Transverse colon (tissue), 4 donors: ENCODE data around the gene MRFAP1L1. TPM values are rescaled to one million over a fixed set of nuclear protein-coding genes. Genes with fewer than 3 reads are reported as not detected.

Experiments used
- DNase-seq: peaks from one replicate; pipeline ENCODE4 v3.0.0-alpha.2; 2019
- H3K27ac ChIP-seq, 4 donors: fragments of 200-600 bp; sonication (generic); 2 replicates each; pipeline ENCODE4 v1.5.1; 2016 to 2018; ENCODE audit warnings: inconsistent platforms in 4 of 4
- H3K27me3 ChIP-seq: fragments of 200-600 bp; sonication (generic); 2 replicates; pipeline ENCODE4 v1.5.1; 2017; ENCODE audit warnings: inconsistent platforms
- H3K36me3 ChIP-seq, 4 donors: fragments of 200-600 bp; sonication (generic); 2 replicates each; pipeline ENCODE4 v1.5.1; 2017 to 2019; ENCODE audit warnings: inconsistent platforms in 4 of 4
- H3K4me1 ChIP-seq, 4 donors: fragments of 200-600 bp; sonication (generic); 2 replicates each; pipeline ENCODE4 v1.5.1; 2017 to 2020; ENCODE audit warnings: inconsistent platforms in 4 of 4
- H3K4me3 ChIP-seq, 4 donors: fragments of 200-600 bp; sonication (generic); 1 replicate in 1 of 4; 2 replicates in 3 of 4; pipeline versions ENCODE4 v1.5.1 to v1.6.1; 2017 to 2019; ENCODE audit warnings: inconsistent platforms in 4 of 4
- H3K9me3 ChIP-seq, 2 donors: fragments of 200-600 bp; sonication (generic); 2 replicates each; pipeline ENCODE4 v1.5.1; 2017 to 2019; ENCODE audit warnings: inconsistent platforms in 2 of 2
- EP300 ChIP-seq: sonication (generic); formaldehyde crosslinking; IDR thresholded peaks from one replicate; pipeline ENCODE4 v1.6.1; 2017; ENCODE audit warnings: antibody characterized with exemption, low read depth
- POLR2A ChIP-seq: fragments of 450-650 bp; IDR thresholded peaks from one replicate; pipeline ENCODE4 v1.6.1; 2016; ENCODE audit warnings: antibody characterized with exemption, mild to moderate bottlenecking, moderate library complexity
- POLR2AphosphoS5 ChIP-seq, 3 donors: sonication (generic); formaldehyde crosslinking; IDR thresholded peaks; one replicate each; pipeline ENCODE4 v1.6.1; 2016; ENCODE audit warnings: antibody characterized with exemption in 3 of 3
- WGBS, 2 donors: methylation state at CpG; one replicate each; pipeline ENCODE4 v1.1.5; 2018; ENCODE audit warnings: low coverage in 1 of 2; 5-methylcytosine and 5-hydroxymethylcytosine counted together
- in situ Hi-C, 4 donors: fragments of 200-750 bp; cut with MboI; loops; one replicate each; pipeline versions ENCODE4 v1.15.0 to v1.15.1; 2017; ENCODE audit warnings: low sequenced_read_pairs in 3 of 4, low pct_ligation_motif_present in 1 of 4, low pct_unique_long_range_greater_than_20kb in 1 of 4
- intact Hi-C: fragments of 100-400 bp; cut with DNase I; formaldehyde crosslinking; loops from one replicate; pipeline ENCODE4 v1.15.1; 2023; ENCODE audit warnings: low total_unique reads
- total RNA-seq, 4 donors: library from RNA; depleted of rRNA; stranded (reverse); fragments of >200 nt; gene quantifications; one replicate each; pipeline ENCODE4 v1.1.0, GENCODE V29; 2016
- TF ChIP-seq, protein P1 (sequence below), 5 experiments: fragments of 200-600 bp in 3 of 5; fragments of 450-650 bp in 2 of 5; sonication (generic) in 3 of 5; IDR thresholded peaks; 1 replicate in 2 of 5; 2 replicates in 3 of 5; pipeline ENCODE4 v1.5.1; 2016 to 2017; ENCODE audit warnings: antibody characterized with exemption in 5 of 5, inconsistent platforms in 3 of 5, mild to moderate bottlenecking in 2 of 5, moderate library complexity in 1 of 5

MRFAP1L1 gene
- total RNA-seq, 4 donors from 2014 or later: 18.3 to 51.0 (median 30.3) TPM

DNA sequence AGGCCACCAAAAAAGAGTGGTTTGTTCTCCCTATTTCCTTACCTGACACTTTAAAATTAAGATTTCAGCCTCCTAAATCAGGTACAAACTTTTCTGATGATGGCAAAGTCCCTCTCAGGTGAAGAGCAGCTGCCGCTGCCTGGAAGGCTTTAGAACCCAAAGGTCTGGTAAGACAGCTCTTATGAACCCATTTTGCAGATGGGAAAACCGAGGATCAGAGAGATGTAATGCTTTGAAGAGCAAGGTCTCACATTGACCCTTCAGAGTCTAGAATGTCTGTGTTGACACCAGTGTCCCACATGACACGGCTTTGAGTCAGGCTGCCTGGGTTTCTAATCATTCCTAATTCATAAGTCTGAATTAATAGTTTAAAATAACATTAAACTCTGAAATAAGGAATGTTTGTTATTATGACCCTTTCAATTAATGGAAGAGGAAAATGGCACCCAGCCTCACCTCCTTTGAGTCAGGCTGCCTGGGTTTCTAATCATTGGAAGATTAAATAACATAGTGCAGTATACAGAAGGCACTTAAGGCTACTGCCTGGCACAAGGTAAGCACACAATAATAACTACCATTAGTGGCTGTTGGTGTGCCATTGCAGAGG, 44.9 kb upstream of the MRFAP1L1 start:
- H3K36me3 ChIP-seq: no peaks in the 10 kb centered on the region
- H3K9me3 ChIP-seq: no peaks in the 10 kb centered on the region
- no peak for DNase-seq
- H3K4me3 ChIP-seq: no peak overlapping the region
- 70 to 84% methylated on average over 2 to 3 of the region's 3 CpGs for WGBS, 2 donors
- H3K27ac ChIP-seq: no peak overlapping the region
- peaks cover 18 to 40% (median 30%) of the 10 kb centered on the region in 4 donors for H3K4me1 ChIP-seq
- no peaks in the 10 kb centered on the region for H3K27me3 ChIP-seq
- intact Hi-C loops: no loop called here
- no peak for TF ChIP-seq EP300
- in situ Hi-C loops: no loop called here

DNA sequence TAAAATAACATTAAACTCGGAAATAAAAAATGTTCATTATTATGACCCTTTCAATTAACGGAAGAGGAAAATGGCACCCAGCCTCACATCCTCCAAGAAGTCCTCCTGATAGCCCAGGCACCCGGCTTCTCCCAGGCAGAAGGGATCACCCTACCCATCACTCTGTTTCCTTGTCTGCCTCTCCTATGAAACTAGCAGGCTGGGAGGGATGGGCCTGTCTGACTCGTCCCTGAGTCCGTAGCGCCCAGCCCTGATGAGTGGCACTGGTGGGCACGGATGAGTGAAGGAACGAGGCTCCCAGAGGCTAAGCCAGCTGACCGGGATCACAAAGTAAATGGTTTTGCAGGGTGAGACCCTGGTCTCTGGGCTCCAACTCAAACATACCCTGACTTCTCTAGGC, 44.2 kb upstream of the MRFAP1L1 start:
- no peak for TF ChIP-seq EP300
- TF ChIP-seq, protein P1, sequence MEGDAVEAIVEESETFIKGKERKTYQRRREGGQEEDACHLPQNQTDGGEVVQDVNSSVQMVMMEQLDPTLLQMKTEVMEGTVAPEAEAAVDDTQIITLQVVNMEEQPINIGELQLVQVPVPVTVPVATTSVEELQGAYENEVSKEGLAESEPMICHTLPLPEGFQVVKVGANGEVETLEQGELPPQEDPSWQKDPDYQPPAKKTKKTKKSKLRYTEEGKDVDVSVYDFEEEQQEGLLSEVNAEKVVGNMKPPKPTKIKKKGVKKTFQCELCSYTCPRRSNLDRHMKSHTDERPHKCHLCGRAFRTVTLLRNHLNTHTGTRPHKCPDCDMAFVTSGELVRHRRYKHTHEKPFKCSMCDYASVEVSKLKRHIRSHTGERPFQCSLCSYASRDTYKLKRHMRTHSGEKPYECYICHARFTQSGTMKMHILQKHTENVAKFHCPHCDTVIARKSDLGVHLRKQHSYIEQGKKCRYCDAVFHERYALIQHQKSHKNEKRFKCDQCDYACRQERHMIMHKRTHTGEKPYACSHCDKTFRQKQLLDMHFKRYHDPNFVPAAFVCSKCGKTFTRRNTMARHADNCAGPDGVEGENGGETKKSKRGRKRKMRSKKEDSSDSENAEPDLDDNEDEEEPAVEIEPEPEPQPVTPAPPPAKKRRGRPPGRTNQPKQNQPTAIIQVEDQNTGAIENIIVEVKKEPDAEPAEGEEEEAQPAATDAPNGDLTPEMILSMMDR (IDR thresholded peaks at IDR 0.05): no peak
- no peak for TF ChIP-seq POLR2AphosphoS5 (IDR thresholded peaks at IDR 0.05)
- TF ChIP-seq POLR2A: no peak
- in situ Hi-C loops: no loop called here
- H3K27me3 ChIP-seq: no peaks in the 10 kb centered on the region
- H3K36me3 ChIP-seq: no peaks in the 10 kb centered on the region
- H3K4me1 ChIP-seq: peaks cover 21 to 45% (median 35%) of the 10 kb centered on the region in 4 donors
- DNase-seq: no peak
- H3K27ac ChIP-seq: no peak overlapping the region
- H3K4me3 ChIP-seq: no peak overlapping the region
- intact Hi-C loops: no loop called here
- 87 to 93% methylated on average over 2 to 9 of the region's 9 CpGs for WGBS, 2 donors
- H3K9me3 ChIP-seq: no peaks in the 10 kb centered on the region

DNA sequence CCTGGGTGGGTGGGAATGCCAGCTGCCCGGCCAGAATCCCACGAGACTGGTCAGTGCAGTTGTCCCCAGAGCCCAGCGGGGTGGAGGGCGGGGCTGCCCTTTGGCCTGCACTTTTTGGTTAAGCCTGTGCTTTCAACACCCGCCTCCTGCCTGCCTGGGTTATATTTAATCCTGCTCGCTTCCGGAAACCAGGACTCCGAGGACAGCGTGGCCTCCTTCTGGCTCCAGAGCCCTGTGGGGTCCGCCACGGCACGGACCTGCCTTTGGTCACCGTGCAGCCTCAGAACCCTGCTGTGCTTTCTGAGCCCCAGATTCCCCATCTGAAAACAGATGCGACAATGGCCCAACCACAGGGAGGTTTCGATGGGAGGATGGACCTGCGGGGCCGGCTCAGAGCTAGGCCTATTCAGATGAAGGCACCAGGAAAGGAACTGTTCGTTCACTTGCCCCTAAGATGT, 43.5 kb upstream of the MRFAP1L1 start:
- DNase-seq: peak; percentile 70
- H3K36me3 ChIP-seq: no peaks in the 10 kb centered on the region
- no peak overlapping the region for H3K4me3 ChIP-seq
- in situ Hi-C loops: no loop called here
- H3K27me3 ChIP-seq: no peaks in the 10 kb centered on the region
- TF ChIP-seq, protein P1 (IDR thresholded peaks at IDR 0.05): no peak
- TF ChIP-seq EP300: no peak
- no peak for TF ChIP-seq POLR2AphosphoS5 (IDR thresholded peaks at IDR 0.05)
- TF ChIP-seq POLR2A: no peak
- H3K4me1 ChIP-seq: peaks cover 28 to 53% (median 43%) of the 10 kb centered on the region in 4 donors
- intact Hi-C loops: no loop called here
- no peaks in the 10 kb centered on the region for H3K9me3 ChIP-seq
- peak overlapping the region; percentile 82 to 89 (median 86) for H3K27ac ChIP-seq
- WGBS, 2 donors: 59 to 80% methylated on average over 1 to 18 of the region's 18 CpGs

DNA sequence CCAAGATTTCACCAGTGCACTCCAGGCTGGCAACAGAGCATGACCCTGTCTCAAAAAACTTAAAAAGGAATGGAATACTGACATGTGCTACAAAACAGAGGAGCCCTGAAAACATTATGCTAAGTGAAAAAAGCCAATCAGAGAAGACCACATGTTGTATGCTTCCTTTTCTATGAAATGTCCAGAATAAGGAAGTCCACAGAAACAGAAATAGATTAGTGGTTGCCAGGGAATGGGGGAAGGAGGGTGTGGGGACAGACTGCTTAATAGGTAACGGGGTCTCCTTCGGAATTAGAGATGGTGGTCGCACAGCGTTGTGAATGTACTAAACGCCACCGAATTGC, 42.8 kb upstream of the MRFAP1L1 start:
- Histone ChIP-seq H3K27ac (peak overlapping the region; percentile 82 to 89 (median 86)), H3K4me3 (no peak overlapping the region), H3K27me3 (no peaks in the 10 kb centered on the region), H3K4me1 (peaks cover 32 to 60% (median 49%) of the 10 kb centered on the region in 4 donors), H3K9me3 (no peaks in the 10 kb centered on the region), H3K36me3 (no peaks in the 10 kb centered on the region)
- in situ Hi-C loops (no loop called here), intact Hi-C loops (no loop called here)
- 74 to 80% methylated on average over 1 to 6 of the region's 6 CpGs for WGBS, 2 donors
- no peak for DNase-seq
- TF ChIP-seq, protein P1 (IDR thresholded peaks at IDR 0.05): no peak
- TF ChIP-seq POLR2A (no peak), POLR2AphosphoS5 (IDR thresholded peaks at IDR 0.05) (no peak), EP300 (no peak)
